Mammary epithelial cell (primary cell): ENCODE data around the gene KRT16.

Experiments
- EZH2 ChIP-seq: IDR thresholded peaks from 2 replicates; pipeline ENCODE4 v1.6.1; 2012; ENCODE audit warnings: low read length, inconsistent platforms, borderline replicate concordance
- TF ChIP-seq, protein P1 (sequence below), 2 donors: IDR thresholded peaks in 1 of 2; conservative IDR thresholded peaks in 1 of 2; 2 replicates each; pipeline ENCODE4 v1.5.1; 2011 to 2012; ENCODE audit warnings: inconsistent platforms in 2 of 2, low read length in 2 of 2, mild to moderate bottlenecking in 2 of 2, control low read depth in 1 of 2, low read depth in 1 of 2; ENCODE audit not compliant: insufficient read depth in 1 of 2; ENCODE audit errors: extremely low read depth in 1 of 2

GRCh38 chr17:41581366-41582060, 31.1 kb downstream of the KRT16 start:
- TF ChIP-seq, protein P1, sequence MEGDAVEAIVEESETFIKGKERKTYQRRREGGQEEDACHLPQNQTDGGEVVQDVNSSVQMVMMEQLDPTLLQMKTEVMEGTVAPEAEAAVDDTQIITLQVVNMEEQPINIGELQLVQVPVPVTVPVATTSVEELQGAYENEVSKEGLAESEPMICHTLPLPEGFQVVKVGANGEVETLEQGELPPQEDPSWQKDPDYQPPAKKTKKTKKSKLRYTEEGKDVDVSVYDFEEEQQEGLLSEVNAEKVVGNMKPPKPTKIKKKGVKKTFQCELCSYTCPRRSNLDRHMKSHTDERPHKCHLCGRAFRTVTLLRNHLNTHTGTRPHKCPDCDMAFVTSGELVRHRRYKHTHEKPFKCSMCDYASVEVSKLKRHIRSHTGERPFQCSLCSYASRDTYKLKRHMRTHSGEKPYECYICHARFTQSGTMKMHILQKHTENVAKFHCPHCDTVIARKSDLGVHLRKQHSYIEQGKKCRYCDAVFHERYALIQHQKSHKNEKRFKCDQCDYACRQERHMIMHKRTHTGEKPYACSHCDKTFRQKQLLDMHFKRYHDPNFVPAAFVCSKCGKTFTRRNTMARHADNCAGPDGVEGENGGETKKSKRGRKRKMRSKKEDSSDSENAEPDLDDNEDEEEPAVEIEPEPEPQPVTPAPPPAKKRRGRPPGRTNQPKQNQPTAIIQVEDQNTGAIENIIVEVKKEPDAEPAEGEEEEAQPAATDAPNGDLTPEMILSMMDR (conservative IDR thresholded peaks at IDR 0.05 in 1 of 2, IDR thresholded peaks at IDR 0.05 in 1 of 2; ENCODE audit: extremely low read depth in 1 of 2, insufficient read depth in 1 of 2, low read depth in 1 of 2, low read length in 2 of 2) = no peak
- no peak for TF ChIP-seq EZH2
